Measurements from ENCODE around the gene HNRNPA1.
"Not testable (repeated sequence)": the region's sequence is repeated elsewhere in the genome, so short reads cannot be mapped to it uniquely, and the experiment has no call there.

GRCh38 chr12:54325442-54326109, 45.0 kb downstream of the HNRNPA1 start:
- TF ChIP-seq CTCF, POLR2A (IDR thresholded peaks at IDR 0.05): not testable (repeated sequence)
